Measurements from ENCODE around the gene HLTF. TPM values are rescaled to one million over a fixed set of nuclear protein-coding genes. Genes with fewer than 3 reads are reported as not detected.

Gene HLTF, protein sequence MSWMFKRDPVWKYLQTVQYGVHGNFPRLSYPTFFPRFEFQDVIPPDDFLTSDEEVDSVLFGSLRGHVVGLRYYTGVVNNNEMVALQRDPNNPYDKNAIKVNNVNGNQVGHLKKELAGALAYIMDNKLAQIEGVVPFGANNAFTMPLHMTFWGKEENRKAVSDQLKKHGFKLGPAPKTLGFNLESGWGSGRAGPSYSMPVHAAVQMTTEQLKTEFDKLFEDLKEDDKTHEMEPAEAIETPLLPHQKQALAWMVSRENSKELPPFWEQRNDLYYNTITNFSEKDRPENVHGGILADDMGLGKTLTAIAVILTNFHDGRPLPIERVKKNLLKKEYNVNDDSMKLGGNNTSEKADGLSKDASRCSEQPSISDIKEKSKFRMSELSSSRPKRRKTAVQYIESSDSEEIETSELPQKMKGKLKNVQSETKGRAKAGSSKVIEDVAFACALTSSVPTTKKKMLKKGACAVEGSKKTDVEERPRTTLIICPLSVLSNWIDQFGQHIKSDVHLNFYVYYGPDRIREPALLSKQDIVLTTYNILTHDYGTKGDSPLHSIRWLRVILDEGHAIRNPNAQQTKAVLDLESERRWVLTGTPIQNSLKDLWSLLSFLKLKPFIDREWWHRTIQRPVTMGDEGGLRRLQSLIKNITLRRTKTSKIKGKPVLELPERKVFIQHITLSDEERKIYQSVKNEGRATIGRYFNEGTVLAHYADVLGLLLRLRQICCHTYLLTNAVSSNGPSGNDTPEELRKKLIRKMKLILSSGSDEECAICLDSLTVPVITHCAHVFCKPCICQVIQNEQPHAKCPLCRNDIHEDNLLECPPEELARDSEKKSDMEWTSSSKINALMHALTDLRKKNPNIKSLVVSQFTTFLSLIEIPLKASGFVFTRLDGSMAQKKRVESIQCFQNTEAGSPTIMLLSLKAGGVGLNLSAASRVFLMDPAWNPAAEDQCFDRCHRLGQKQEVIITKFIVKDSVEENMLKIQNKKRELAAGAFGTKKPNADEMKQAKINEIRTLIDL
- total RNA-seq, result 21.6 and 28.5 TPM in 2 replicates

GRCh38 chr3:149086232-149086988 is at the start of gene HLTF:
TSS of gene HLTF (minus strand) at chr3:149086533. CDS start at chr3:149086336, 197 bp downstream.

DNA sequence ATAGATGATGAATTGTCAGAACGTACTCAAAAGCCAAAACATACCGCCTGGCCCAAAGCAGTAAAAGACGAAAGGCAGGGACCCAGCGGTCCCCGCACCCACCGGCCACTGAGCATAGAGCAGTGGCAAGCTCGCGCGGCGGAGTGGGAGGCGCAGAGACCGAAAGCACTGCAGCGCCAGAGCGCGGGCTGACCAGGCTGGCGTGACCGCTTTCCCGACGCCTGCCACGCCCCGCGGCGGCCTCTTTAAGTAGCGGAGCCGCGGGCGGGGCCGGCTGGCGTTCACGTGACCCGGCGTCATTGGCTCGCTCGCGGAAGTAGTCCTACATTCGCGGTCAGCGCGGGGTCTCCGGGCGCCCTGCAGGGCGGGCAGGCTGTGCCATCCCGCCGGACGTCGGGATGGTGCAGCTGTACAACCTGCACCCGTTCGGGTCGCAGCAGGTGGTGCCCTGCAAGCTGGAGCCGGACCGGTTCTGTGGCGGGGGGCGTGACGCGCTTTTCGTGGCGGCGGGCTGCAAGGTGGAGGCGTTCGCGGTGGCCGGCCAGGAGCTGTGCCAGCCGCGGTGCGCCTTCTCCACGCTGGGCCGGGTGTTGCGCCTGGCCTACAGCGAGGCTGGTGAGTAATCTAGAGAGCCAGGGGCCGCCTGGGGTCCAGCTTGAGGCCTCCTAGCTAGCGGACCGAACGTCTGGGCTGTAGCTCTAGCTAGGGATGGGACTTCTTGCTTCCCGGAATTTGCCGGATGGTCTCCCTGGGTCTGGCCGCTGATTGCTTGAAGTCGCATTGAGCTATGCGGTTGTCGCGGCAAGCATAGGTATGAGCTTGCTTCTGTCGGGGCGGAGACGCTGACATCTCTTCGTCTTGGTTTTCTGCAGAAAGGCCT is 43.2 kb upstream of the HLTF start, which contains the start of gene HPS3:
Gene HPS3, plus strand, starts transcription at position 313 of the 880 bp plus-strand sequence. Its CDS starts 86 bp downstream, at position 399.

DNA sequence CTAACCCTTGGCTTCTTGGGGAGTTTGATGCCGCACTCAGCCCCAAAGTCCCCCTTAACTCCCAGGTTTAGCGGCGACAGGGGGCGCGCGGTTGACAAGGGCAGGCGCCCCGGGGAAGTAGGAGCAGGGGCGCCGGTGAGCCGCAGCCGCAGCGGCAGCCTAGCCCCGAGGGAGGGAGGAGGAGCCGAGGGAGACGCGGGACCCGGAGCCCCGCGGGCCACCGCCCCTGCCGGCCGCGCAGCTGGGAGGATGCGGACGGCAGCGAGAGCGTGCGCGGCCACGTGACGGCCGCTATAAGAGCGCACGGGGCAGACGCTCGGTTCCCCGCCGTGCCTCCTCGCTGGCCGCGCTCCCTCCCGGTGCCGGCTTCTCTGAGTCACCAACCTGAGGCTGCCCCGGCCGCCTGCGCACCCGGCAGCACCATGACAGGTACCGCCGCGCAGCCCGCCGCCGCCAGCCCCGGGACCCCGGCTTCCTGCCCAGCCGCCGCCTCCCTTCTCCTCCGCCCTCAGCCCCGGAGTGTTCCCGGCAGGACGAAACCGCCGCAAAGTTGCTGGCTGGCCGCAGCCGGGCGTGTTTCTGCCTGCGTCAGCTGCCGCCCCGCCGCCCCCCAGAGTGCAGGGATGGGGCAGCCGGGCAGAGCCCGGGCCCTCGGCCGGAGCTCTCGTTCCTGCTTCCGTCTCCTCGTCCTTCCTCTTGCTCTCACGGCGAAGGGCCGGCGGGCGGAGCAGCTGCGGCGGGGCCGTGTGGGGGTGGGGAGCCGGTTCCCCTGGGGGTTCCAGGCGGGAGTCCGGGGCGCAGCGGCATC is 94.9 kb downstream of the HLTF start, which contains the start of gene GYG1:
Gene GYG1, plus strand, starts transcription at position 322 of the 808 bp plus-strand sequence. Its CDS starts 101 bp downstream, at position 423.

Other genes starting within 250 kb of the HLTF start
- gene CPA3, start 221.2 kb downstream of the HLTF start, total RNA-seq, result 0.66 and 3.1 TPM in 2 replicates
- gene GYG1, start 95.0 kb downstream of the HLTF start, total RNA-seq, result 33.6 and 46.8 TPM in 2 replicates
- gene HPS3, start 43.1 kb upstream of the HLTF start, total RNA-seq, result 10.3 and 16.0 TPM in 2 replicates
- 0.28 TPM in 1 of 2 replicates, not detected in the other for gene CP, start 135.3 kb upstream of the HLTF start, total RNA-seq
- 56.6 and 75.3 TPM in 2 replicates for gene TM4SF18, start 247.1 kb upstream of the HLTF start, total RNA-seq